ENCODE measurements around the gene TMSB10.
"Not testable (repeated sequence)": the region's sequence is repeated elsewhere in the genome, so short reads cannot be mapped to it uniquely, and the experiment has no call there.

TMSB10 gene

GRCh38 chr2:84905181-84906107 is at the start of gene TMSB10:
Gene TMSB10 (plus strand): TSS chr2:84905656.
- peak within 1 kb of the TSS; percentile 83 to 100 (median 98) for H3K27ac ChIP-seq
- H3K4me3 ChIP-seq: peak within 1 kb of the TSS; percentile 51 to 99 (median 78)

- Histone ChIP-seq H3K4me3 (no peak overlapping the region), H3K27ac (peak overlapping the region in 2 of 21 experiments; percentile 27 to 50)
These were observed 49.7 kb upstream of the TMSB10 start for GRCh38 chr2:84855731-84856130.

GRCh38 chr2:84856787-84857186 is 48.7 kb upstream of the TMSB10 start:
- H3K27ac ChIP-seq: peak overlapping the region in 3 of 21 experiments; percentile 5 to 60 (median 7)
- H3K4me3 ChIP-seq: no peak overlapping the region

GRCh38 chr2:84857566-84857965 is 47.9 kb upstream of the TMSB10 start:
- H3K27ac ChIP-seq: peak overlapping the region in 1 of 21 experiments; percentile 5
- no peak overlapping the region for H3K4me3 ChIP-seq

- no peak overlapping the region for H3K4me3 ChIP-seq
These were observed 47.3 kb upstream of the TMSB10 start for GRCh38 chr2:84858123-84858522.

GRCh38 chr2:84858937-84859336 is 46.5 kb upstream of the TMSB10 start:
- H3K27ac ChIP-seq: peak overlapping the region in 1 of 21 experiments; percentile 45
- no peak overlapping the region for H3K4me3 ChIP-seq

More at GRCh38 chr2:84858123-84858522, 47.3 kb upstream of the TMSB10 start:
- H3K27ac ChIP-seq: peak overlapping the region in 1 of 21 experiments; percentile 14

GRCh38 chr2:84861539-84861938 is 43.9 kb upstream of the TMSB10 start:
- Histone ChIP-seq H3K27ac (no peak overlapping the region), H3K4me3 (no peak overlapping the region)

GRCh38 chr2:84862006-84862405 is 43.5 kb upstream of the TMSB10 start:
- Histone ChIP-seq H3K27ac (no peak overlapping the region), H3K4me3 (no peak overlapping the region)

- H3K4me3 ChIP-seq: no peak overlapping the region
- peak overlapping the region in 4 of 21 experiments; percentile 31 to 56 (median 43) for H3K27ac ChIP-seq
These were observed 40.2 kb upstream of the TMSB10 start for GRCh38 chr2:84865181-84865783.

GRCh38 chr2:84866122-84866521 is 39.3 kb upstream of the TMSB10 start:
- no peak overlapping the region for H3K4me3 ChIP-seq

GRCh38 chr2:84868327-84868726 is 37.1 kb upstream of the TMSB10 start:
- H3K4me3 ChIP-seq: not testable (repeated sequence)

More at GRCh38 chr2:84866122-84866521, 39.3 kb upstream of the TMSB10 start:
- H3K27ac ChIP-seq: peak overlapping the region in 2 of 21 experiments; percentile 38 to 48

GRCh38 chr2:84870306-84870705 is 35.1 kb upstream of the TMSB10 start:
- Histone ChIP-seq H3K4me3 (no peak overlapping the region), H3K27ac (no peak overlapping the region)

More at GRCh38 chr2:84868327-84868726, 37.1 kb upstream of the TMSB10 start:
- H3K27ac ChIP-seq: not testable (repeated sequence)

GRCh38 chr2:84872691-84873090 is 32.8 kb upstream of the TMSB10 start:
- not testable (repeated sequence) for H3K4me3 ChIP-seq, H3K27ac ChIP-seq

GRCh38 chr2:84873350-84873749 is 32.1 kb upstream of the TMSB10 start:
- Histone ChIP-seq H3K4me3 (no peak overlapping the region), H3K27ac (no peak overlapping the region)

- no peak overlapping the region for H3K4me3 ChIP-seq
- H3K27ac ChIP-seq: peak overlapping the region in 1 of 21 experiments; percentile 29
These were observed 30.9 kb upstream of the TMSB10 start for GRCh38 chr2:84874381-84875212.

GRCh38 chr2:84875213-84875560 is 30.3 kb upstream of the TMSB10 start:
- H3K4me3 ChIP-seq: no peak overlapping the region
- peak overlapping the region in 1 of 21 experiments; percentile 25 for H3K27ac ChIP-seq

- not testable (repeated sequence) for H3K4me3 ChIP-seq
These were observed 29.8 kb upstream of the TMSB10 start for GRCh38 chr2:84875619-84876018.

GRCh38 chr2:84876369-84876768 is 29.1 kb upstream of the TMSB10 start:
- Histone ChIP-seq H3K27ac (no peak overlapping the region), H3K4me3 (no peak overlapping the region)

More at GRCh38 chr2:84875619-84876018, 29.8 kb upstream of the TMSB10 start:
- H3K27ac ChIP-seq: peak overlapping the region in 1 of 21 experiments; percentile 25

- Histone ChIP-seq H3K4me3 (no peak overlapping the region), H3K27ac (no peak overlapping the region)
These were observed 27.0 kb upstream of the TMSB10 start for GRCh38 chr2:84878459-84878858.
